DOHH2 (cell line): ENCODE measurements around the gene CTSH.

Experiments
- CTCF ChIP-seq: fragments of 200-600 bp; sonication (generic); IDR thresholded peaks from one replicate; pipeline ENCODE4 v1.5.1; 2014; ENCODE audit warnings: antibody characterized with exemption, mild to moderate bottlenecking, low read depth, low read length; ENCODE audit not compliant: poor library complexity, severe bottlenecking
- EZH2phosphoT487 ChIP-seq: fragments of 200-600 bp; sonication (generic); IDR thresholded peaks from 2 replicates; pipeline ENCODE4 v1.6.1; 2017; ENCODE audit warnings: borderline replicate concordance, mild to moderate bottlenecking, antibody characterized with exemption, low read length, moderate library complexity, mixed read lengths

GRCh38 chr15:78960308-78960707 lies 15.5 kb upstream of the CTSH start:
- TF ChIP-seq CTCF (no peak), EZH2phosphoT487 (no peak)
